Measurements from ENCODE around the gene CHP1.
"Not testable (repeated sequence)": the region's sequence is repeated elsewhere in the genome, so short reads cannot be mapped to it uniquely, and the experiment has no call there.

CHP1 gene

GRCh38 chr15:41301587-41301986 is 70.5 kb downstream of the CHP1 start:
- no peak for DNase-seq

- no peak for DNase-seq
Observed at GRCh38 chr15:41304149-41304770, 73.2 kb downstream of the CHP1 start.

DNA sequence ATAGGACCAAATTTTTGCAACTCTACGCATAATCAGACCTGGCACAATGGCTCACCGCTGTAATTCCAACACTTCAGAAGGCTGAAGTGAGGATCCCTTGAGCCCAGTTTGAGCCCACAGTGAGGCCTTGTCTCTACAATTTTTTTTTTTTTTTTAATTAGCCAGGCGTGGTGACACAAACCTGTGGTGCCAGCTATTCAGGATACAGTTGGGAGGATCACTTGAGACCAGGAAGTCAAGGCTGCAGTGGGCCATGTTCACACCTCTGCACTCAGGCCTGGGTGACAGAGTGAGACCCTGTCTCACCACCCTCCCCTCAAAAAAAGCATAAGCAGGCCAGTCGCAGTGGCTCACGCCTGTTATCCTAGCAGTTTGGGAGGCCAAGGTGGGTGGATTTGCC is 76.6 kb downstream of the CHP1 start:
- no peak for DNase-seq

GRCh38 chr15:41309226-41309905 is 78.3 kb downstream of the CHP1 start:
- DNase-seq: no peak

- DNase-seq: not testable (repeated sequence)
Observed at GRCh38 chr15:41320805-41321330, 89.8 kb downstream of the CHP1 start.

GRCh38 chr15:41323611-41324010 is 92.5 kb downstream of the CHP1 start:
- no peak for DNase-seq

GRCh38 chr15:41331281-41331680 is 100.2 kb downstream of the CHP1 start:
- no peak for DNase-seq

Data from activated gamma-delta T cell treated with Interleukin-2 at 50 U/mL for 16 hours (primary cell).